ENCODE results near the gene AHI1. TPM values are rescaled to one million over a fixed set of nuclear protein-coding genes. Genes with fewer than 3 reads are reported as not detected.
A peak's percentile ranks its signal among the peaks of the same experiment; 100 is the strongest.

The AHI1 gene
- total RNA-seq, 1 donor from 2014 or later, result 5.2 TPM

DNA sequence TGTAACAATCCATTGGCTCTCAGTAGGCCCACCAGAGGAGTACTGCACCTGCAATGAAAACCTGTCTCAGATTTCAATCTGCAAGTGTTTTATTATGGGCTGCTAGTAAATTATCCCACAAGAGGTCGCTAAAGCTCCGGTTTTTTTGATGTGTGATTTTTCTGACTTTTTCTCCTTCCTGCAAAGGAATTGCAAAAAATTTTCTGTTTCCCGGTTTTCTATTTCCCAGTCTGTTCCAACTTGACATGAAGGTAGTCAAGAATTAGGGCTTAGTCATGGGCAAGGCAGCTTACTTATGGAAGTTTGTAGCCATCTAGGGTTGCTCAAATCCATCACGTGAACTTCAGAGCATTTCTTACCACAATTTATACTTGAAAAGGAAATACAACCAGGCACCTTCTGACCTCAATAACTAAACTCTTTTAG is 38.5 kb upstream of the AHI1 start:
- TF ChIP-seq, protein P1, sequence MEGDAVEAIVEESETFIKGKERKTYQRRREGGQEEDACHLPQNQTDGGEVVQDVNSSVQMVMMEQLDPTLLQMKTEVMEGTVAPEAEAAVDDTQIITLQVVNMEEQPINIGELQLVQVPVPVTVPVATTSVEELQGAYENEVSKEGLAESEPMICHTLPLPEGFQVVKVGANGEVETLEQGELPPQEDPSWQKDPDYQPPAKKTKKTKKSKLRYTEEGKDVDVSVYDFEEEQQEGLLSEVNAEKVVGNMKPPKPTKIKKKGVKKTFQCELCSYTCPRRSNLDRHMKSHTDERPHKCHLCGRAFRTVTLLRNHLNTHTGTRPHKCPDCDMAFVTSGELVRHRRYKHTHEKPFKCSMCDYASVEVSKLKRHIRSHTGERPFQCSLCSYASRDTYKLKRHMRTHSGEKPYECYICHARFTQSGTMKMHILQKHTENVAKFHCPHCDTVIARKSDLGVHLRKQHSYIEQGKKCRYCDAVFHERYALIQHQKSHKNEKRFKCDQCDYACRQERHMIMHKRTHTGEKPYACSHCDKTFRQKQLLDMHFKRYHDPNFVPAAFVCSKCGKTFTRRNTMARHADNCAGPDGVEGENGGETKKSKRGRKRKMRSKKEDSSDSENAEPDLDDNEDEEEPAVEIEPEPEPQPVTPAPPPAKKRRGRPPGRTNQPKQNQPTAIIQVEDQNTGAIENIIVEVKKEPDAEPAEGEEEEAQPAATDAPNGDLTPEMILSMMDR (IDR thresholded peaks at IDR 0.05; ENCODE audit: insufficient read depth, low read length, poor library complexity, severe bottlenecking), result peak; percentile 60
- Histone ChIP-seq H3K27me3 (ENCODE audit: control insufficient read depth, insufficient read depth, low read length) (no peaks in the 10 kb centered on the region), H3K36me3 (ENCODE audit: control insufficient read depth, insufficient read depth, low read length) (no peaks in the 10 kb centered on the region), H3K4me3 (ENCODE audit: low read depth, low read length) (no peak overlapping the region)
- DNase-seq (ENCODE audit: low read depth), result peak; percentile 56

DNA sequence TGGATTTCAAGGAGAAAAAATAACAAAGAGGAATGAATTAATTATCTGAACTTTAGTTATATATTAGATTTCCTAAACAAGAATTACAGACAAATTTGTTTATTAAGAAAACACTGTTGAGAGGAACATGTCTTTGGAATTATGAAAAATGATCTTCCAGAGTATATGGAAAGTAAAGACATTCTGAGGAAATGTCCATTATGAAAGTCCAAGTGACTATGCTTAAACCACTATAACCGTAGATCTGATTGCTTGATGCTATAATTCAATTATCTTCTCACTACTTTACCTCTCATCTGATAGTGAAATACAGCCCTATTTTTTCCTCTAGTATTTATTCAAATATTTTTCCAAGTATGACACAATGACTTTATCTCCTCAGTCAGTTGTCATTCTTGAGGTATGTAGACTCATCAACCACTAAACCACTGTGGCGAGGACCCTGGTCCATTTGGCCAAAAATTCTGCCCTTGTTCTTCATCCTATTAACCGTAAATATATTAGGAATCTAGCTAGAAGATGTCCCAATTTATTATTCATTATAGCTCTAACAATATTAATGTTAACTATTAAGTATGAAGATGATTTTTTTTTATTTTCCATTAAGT is 37.3 kb upstream of the AHI1 start:
- DNase-seq (ENCODE audit: low read depth), result no peak
- no peaks in the 10 kb centered on the region for H3K36me3 ChIP-seq (ENCODE audit: control insufficient read depth, insufficient read depth, low read length)
- H3K4me3 ChIP-seq (ENCODE audit: low read depth, low read length), result no peak overlapping the region
- H3K27me3 ChIP-seq (ENCODE audit: control insufficient read depth, insufficient read depth, low read length), result no peaks in the 10 kb centered on the region
- TF ChIP-seq, protein P1 (IDR thresholded peaks at IDR 0.05; ENCODE audit: insufficient read depth, low read length, poor library complexity, severe bottlenecking), result no peak

DNA sequence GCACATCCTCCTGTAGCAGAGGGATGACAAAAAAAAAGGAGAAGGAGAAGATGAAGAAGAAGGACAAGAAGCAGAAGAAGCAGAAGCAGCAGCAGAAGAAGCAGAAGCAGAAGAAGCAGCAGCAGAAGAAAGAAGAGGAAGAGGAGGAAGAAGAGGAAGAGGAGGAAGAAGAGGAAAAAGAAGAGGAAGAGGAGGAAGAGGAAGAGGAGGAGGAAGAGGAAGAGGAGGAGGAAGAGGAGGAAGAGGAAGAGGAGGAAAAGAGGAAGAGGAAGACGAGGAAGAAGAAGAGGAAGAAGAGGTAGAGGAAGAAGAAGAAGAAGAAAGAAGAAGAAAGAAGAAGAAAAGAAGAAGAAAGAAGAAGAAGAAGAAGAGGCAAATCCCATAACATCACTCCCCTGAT is 35.0 kb upstream of the AHI1 start:
- TF ChIP-seq, protein P1 (IDR thresholded peaks at IDR 0.05; ENCODE audit: insufficient read depth, low read length, poor library complexity, severe bottlenecking), result no peak
- H3K27me3 ChIP-seq (ENCODE audit: control insufficient read depth, insufficient read depth, low read length), result no peaks in the 10 kb centered on the region
- DNase-seq (ENCODE audit: low read depth), result no peak
- H3K4me3 ChIP-seq (ENCODE audit: low read depth, low read length), result no peak overlapping the region
- H3K36me3 ChIP-seq (ENCODE audit: control insufficient read depth, insufficient read depth, low read length), result no peaks in the 10 kb centered on the region

DNA sequence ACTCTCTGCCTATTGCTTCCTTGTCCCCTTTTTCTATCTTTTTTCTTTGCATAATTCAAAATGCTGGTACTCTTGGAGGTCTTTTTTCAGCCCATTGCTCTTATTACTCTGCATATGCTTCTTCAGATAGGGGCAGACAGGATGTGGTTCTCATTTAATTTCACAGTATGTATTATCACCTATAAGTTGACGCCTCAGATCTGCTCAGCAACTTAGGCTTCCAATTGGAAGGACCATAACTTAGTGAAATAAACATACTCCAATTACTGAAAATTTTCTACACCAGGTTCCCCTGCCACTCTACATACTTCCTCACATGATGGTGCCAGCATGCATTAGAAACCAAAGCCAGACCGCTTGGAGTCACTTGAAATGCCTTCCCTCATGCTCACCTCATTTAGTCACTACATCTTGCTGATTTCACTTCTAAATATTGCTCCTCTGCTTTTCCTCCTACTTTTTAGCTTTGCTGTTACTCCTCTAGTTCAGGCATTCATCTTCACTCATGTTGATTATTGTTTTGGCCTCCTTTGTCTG is 34.5 kb upstream of the AHI1 start:
- TF ChIP-seq, protein P1 (IDR thresholded peaks at IDR 0.05; ENCODE audit: insufficient read depth, low read length, poor library complexity, severe bottlenecking), result no peak
- Histone ChIP-seq H3K4me3 (ENCODE audit: low read depth, low read length) (no peak overlapping the region), H3K36me3 (ENCODE audit: control insufficient read depth, insufficient read depth, low read length) (no peaks in the 10 kb centered on the region), H3K27me3 (ENCODE audit: control insufficient read depth, insufficient read depth, low read length) (no peaks in the 10 kb centered on the region)
- no peak for DNase-seq (ENCODE audit: low read depth)

DNA sequence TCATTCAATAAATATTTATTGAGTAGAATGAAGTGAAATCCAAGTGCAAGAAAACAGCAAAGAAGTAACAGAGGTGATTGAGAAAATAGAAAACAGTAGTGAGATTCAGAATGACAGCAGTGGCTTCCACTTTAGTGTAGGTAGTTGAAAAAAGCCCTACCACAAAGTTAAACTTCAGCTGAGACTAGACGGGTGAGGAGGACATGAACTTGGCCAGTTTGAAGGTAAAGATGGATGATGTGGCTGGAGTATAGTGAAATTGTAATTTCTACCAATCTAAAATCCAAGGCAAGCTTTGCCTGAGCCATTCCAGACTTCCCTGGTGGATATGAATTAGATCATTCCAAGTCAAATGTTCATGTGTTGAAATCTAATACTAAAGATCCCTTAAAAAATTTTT is 32.6 kb upstream of the AHI1 start:
- TF ChIP-seq, protein P1 (IDR thresholded peaks at IDR 0.05; ENCODE audit: insufficient read depth, low read length, poor library complexity, severe bottlenecking), result no peak
- no peak for DNase-seq (ENCODE audit: low read depth)
- no peaks in the 10 kb centered on the region for H3K36me3 ChIP-seq (ENCODE audit: control insufficient read depth, insufficient read depth, low read length)
- no peak overlapping the region for H3K4me3 ChIP-seq (ENCODE audit: low read depth, low read length)
- no peaks in the 10 kb centered on the region for H3K27me3 ChIP-seq (ENCODE audit: control insufficient read depth, insufficient read depth, low read length)

DNA sequence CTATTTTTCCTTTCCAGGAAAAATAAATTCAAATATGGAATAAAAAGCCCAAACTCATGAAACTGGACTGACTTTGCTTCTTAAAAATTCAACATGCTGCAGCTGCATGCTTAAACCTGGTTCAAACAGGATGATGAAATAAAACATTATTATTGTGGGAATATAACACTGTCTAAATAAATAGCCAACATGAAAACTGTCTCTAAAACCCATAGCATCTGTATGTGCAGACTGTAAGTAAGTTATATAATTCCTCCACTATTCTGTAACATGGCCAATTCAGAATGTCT is 30.4 kb upstream of the AHI1 start:
- DNase-seq (ENCODE audit: low read depth), result no peak
- Histone ChIP-seq H3K27me3 (ENCODE audit: control insufficient read depth, insufficient read depth, low read length) (no peaks in the 10 kb centered on the region), H3K4me3 (ENCODE audit: low read depth, low read length) (no peak overlapping the region), H3K36me3 (ENCODE audit: control insufficient read depth, insufficient read depth, low read length) (no peaks in the 10 kb centered on the region)
- TF ChIP-seq, protein P1 (IDR thresholded peaks at IDR 0.05; ENCODE audit: insufficient read depth, low read length, poor library complexity, severe bottlenecking), result no peak

Data from kidney epithelial cell (primary cell).